COLO829 (cell line): ENCODE data around the gene TMOD2.

Source experiments
- DNase-seq: peaks from one replicate; pipeline ENCODE4 v3.0.0; 2012; ENCODE audit warnings: low spot score

The TMOD2 gene

GRCh38 chr15:51750792-51751696 lies at the start of gene TMOD2:
Gene TMOD2, plus strand, starts transcription at chr15:51751597. Its CDS starts 14,845 bp downstream, at chr15:51766442.
- DNase-seq = no peak

DNA sequence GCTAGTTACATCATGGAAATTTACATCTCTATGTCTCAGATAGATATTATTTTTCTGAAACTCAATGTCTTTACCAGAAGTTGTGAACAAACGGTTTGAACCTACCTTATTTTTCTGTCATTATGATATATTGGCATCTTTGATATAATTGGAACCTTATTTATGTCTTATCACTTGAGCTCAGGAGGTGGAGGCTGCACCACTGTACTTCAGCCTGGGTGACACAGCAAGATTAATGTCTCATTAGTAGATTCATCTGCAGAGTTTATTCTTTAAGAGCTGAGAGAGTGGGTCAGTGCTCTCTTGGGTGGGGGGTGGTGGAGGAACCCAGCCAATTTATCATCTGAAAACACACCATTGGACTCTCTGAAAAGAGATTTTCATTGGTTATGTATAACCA lies 48.7 kb upstream of the TMOD2 start:
- DNase-seq = no peak

- no peak for DNase-seq
Measured at GRCh38 chr15:51706291-51706690, 45.1 kb upstream of the TMOD2 start.

- no peak for DNase-seq
Measured at GRCh38 chr15:51706926-51707608, 44.3 kb upstream of the TMOD2 start.

DNA sequence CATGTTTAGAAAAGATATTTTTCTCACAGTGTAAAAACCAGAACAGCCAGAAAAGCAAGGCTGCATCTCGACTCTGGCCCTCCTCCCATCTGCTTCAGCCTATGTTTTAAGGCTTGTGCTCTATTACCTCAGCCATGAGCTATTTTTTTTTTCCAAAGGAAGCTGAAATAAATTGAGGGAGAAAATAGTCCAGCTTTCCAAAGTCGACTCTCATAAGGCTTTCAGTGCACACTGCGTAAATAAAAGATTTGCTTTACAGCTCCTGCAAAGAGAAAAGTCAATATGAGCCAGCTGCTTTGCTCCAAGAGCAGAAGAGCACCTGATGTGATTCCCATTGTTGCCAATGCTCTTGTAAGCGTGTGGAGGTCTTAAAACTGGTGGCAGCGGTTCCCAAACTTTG lies 43.4 kb upstream of the TMOD2 start:
- no peak for DNase-seq

- no peak for DNase-seq
Measured at GRCh38 chr15:51709031-51709430, 42.4 kb upstream of the TMOD2 start.

DNA sequence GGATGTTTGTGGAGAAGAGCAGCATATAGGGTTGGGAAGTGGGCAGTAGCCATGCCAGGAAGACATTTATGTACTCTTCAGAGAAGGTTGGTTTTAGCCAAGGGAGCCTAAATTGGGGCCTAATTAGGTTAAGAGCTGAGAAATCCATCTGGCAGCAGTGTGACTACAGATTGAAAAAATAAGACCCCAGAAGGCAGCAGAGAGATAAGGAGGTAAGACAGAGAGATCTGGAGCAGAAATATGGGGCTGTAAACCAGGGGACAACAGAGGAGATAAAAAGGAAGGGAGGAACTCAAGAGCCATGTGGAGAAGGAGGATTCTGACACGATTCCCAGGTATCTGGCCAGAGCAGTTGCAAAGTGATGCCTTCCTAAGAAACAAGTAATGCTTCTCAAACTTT lies 37.2 kb upstream of the TMOD2 start:
- DNase-seq = no peak

DNA sequence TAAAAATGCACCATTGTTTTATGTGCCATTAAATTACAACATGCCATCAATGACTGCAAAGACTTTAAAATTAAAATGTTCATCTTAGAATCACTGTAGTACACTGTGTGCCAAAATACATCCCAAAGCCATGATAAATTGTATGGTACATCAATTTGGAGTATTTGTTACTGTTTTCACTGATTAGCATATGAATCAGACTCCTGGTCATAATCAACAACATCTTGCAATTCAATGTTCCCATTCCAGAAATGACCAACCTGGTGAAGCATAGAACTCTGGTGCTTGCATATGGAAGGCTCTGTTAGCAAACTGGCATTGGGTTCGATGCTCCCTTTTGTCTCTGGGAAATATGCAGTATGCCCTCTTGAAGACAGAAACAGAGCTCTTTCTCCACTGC lies 36.5 kb upstream of the TMOD2 start:
- no peak for DNase-seq

DNA sequence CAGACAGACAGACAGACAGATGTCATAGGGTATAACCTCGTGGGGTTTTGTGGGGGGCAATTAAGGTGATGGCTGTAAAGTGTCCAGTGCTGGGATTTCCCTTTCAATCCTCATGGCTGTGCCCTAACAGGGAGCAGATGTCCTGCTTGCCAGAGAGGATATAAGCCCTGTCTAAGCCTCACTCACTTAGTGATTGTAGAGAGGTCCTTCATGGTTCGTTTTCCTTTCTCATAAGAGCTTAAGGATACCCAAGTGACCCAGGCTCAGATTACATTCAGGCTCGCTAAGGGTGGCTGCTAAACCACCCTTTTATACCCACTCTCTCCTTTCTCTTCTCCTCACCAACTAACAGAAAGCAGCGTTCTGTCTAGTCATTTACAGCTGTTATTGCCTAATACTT lies 33.2 kb upstream of the TMOD2 start:
- DNase-seq = no peak

- DNase-seq = no peak
Measured at GRCh38 chr15:51718746-51719145, 32.7 kb upstream of the TMOD2 start.

GRCh38 chr15:51720201-51720995 lies 31.0 kb upstream of the TMOD2 start:
- DNase-seq = no peak

GRCh38 chr15:51721199-51721960 lies 30.0 kb upstream of the TMOD2 start:
- no peak for DNase-seq

DNA sequence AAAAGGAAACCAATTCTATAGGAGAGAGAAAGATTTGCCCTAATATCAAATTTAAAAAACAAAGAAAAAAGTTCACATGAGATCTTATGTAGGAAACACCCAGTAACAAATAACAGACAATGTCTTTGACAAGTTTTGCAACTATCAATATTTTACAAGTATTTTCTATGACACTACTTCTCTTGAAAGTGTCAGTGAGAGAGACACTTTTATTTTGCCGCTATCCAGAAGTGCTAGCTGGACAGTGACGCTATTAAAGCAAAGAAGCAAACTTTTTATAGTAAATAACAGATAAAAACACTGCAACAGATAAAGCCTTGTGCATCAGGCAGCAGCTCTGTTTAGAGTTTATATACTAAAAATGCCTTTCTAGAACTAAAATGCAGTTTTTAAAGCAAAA lies 27.2 kb upstream of the TMOD2 start:
- DNase-seq = no peak

- no peak for DNase-seq
Measured at GRCh38 chr15:51724673-51725072, 26.7 kb upstream of the TMOD2 start.

DNA sequence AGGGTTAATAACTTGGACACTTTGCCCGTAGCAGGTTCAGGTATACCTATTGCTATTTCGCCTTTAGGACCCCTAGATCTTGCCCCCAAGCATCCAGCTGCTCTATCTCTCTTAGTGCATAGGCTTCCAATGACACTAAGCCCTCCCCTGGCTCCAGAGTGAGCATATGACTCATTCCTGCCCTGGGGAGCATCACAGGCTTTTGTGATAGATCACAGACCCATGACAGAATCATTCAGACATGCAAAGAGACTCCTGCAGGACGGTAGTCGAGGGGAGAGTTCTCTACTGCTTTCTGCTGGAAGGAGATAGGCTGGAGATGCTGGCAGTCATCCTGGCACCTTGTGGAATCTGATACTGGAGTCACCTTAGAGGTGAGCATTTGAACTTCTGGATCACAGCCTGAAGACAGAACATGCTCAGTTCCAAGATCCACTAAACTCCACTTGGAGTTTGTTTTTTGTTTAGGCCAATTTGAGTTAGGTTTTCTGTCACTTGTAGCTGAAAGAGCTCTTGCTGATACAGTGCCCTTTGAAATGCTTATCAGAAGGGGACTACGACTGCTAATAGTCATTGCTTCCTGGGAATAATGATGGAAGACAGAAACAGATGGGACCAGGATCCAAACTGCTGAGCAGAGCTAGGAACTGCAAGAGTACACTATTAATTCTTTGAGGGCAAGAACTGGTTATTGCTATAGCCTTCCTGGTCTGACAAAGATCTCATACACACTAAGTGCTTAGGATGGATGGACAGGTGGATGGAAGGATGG lies 24.9 kb upstream of the TMOD2 start:
- peak; percentile 71 for DNase-seq

DNA sequence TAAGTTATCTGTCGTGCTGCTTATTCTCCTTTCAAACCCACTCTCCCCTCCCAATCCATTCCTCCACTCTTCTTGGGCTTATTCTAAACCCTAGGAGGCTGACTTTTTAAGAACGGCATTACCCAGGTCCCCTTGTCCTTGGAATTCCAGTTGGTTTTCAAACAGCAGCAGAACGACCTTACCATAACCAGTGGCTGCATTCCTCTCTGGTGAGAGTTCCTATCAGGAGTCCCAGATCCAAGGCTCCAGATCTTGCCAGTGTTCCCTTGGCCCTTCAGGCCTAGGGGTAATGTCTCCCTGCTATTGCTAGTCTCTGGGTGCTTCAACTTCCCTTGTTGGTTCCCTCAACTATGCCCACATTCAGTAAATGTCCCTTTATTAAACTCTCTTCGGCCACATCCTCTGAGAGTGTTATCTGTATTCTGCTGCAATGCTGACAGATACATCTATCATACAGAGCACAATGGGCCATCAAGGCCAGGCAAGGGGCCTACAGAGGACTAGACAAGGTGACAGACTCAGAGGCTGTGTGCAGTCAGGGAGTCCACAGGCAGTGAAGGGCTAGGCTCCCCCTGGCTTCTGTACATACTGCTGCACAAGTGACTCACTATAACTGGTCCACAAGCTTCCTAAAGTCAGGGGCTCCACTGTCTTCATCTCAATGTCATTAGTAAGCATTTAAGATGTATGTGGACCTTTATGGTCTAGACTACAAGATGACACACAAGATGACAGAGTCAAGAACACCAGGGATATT lies 24.1 kb upstream of the TMOD2 start:
- DNase-seq = no peak

DNA sequence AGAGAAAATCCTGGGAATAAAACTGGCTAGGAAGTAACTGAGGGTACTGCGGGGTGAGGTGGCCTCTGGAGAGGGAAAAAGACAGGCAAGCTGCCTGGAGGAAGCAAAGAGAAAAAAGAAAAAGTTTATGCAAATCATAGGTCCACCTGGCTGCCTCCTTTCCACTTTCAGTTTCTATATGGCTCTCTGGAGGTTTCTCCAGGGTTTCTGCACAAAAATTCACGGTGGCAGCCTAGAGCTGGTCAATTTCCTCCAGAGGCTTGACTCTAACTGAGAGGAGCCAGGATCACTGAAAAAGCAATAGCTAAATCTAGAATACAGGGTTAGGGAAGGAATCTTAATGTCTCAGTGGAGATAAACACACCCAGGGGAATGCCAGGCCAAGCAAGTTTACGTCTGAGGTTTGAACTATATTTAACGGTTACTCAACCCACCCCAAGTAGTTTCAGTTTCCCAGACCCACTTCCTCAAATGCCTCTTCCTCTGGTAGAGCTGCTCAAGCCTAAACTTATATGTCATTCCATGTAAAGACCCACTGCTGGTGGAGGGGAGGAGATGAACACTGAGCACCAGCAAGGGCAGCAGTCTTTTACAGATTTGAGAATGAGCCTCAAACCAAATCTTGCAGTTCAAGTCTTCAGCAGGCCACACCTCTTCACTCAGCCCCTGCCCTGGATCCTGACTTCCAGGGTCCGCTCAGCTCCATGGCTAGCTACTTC lies 19.7 kb upstream of the TMOD2 start:
- DNase-seq = no peak

- DNase-seq = no peak
Measured at GRCh38 chr15:51732646-51733045, 18.8 kb upstream of the TMOD2 start.

GRCh38 chr15:51735228-51736010 lies 16.0 kb upstream of the TMOD2 start:
- DNase-seq = no peak
